Measurements from ENCODE around the gene PGBD5.

The PGBD5 gene

DNA sequence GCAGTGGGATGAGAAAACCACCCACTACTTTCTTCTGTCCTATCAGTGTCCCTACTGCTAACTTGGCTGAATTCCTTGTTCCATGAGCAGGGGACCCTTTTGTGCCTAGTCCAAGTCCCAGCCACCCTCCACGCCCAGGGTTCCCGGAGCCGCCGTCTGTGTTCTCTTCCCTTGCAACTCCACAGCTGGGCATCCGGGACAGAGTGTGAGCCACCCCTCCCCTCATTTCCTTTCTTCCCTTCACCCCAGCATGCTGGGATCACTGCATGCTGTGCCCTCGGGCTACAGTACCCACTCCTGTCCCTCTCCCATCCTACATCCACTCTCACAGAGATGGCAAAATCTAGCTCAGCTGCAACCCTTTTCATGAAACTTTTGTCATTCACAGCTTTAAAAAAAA lies 44.5 kb downstream of the PGBD5 start:
- H3K9me3 Mint-ChIP-seq, result peaks cover 11% of the 10 kb centered on the region
- no peak overlapping the region for H3K4me3 Mint-ChIP-seq
- H3K36me3 Mint-ChIP-seq (ENCODE audit: low read depth), result peaks cover 6% of the 10 kb centered on the region
- peaks cover 9% of the 10 kb centered on the region for H3K27me3 Mint-ChIP-seq (ENCODE audit: low read depth)
- H3K4me1 Mint-ChIP-seq (ENCODE audit: low read depth), result no peaks in the 10 kb centered on the region
- H3K27ac Mint-ChIP-seq, result no peak overlapping the region

DNA sequence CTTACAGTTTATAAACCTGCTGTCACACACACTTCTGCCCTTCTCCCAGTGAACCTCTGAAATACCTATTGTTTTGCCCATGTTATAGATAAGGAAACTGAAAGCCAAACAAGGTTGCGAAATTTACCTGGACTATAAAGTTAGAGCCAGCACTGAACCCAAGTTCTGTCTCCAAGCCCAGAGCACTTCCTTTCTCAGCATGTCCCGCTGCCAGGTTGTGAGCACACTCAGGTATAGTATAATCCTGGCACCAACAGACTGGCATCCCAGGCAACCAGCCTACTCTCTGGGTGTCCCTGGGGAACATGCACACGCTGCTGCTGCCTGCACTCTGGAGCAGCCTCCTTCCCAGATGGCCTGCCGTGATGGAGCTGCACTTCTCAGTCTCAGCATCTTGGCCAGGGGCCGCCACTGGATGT lies 45.1 kb downstream of the PGBD5 start:
- no peaks in the 10 kb centered on the region for H3K4me1 Mint-ChIP-seq (ENCODE audit: low read depth)
- peaks cover 11% of the 10 kb centered on the region for H3K9me3 Mint-ChIP-seq

DNA sequence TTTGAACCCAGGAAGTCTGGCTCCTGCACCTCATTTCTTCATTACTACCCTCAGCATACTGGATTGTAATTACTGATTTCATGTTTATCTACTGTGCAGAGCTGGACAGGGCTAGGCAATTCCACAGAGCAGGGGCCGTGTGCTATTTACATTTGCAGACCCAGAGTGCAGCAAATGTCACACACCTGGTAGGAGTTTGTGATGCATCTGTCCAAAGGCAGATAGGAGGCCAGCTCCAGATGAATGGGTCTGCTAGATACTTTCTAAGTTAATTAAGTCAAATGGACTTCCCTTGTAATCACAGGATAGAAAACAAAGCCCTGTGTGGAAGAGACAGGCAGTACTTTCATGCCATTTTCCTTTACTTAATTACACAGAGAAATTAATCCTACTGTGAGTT lies 46.2 kb downstream of the PGBD5 start:
- no peaks in the 10 kb centered on the region for H3K4me1 Mint-ChIP-seq (ENCODE audit: low read depth)
- peaks cover 6% of the 10 kb centered on the region for H3K36me3 Mint-ChIP-seq (ENCODE audit: low read depth)
- H3K9me3 Mint-ChIP-seq, result peaks cover 11% of the 10 kb centered on the region
- H3K27me3 Mint-ChIP-seq (ENCODE audit: low read depth), result peaks cover 9% of the 10 kb centered on the region
- no peak overlapping the region for H3K4me3 Mint-ChIP-seq
- no peak overlapping the region for H3K27ac Mint-ChIP-seq

More for the DNA sequence above, 45.1 kb downstream of the PGBD5 start:
- H3K27me3 Mint-ChIP-seq (ENCODE audit: low read depth), result peaks cover 9% of the 10 kb centered on the region
- no peak overlapping the region for H3K27ac Mint-ChIP-seq
- H3K36me3 Mint-ChIP-seq (ENCODE audit: low read depth), result peaks cover 6% of the 10 kb centered on the region
- no peak overlapping the region for H3K4me3 Mint-ChIP-seq

DNA sequence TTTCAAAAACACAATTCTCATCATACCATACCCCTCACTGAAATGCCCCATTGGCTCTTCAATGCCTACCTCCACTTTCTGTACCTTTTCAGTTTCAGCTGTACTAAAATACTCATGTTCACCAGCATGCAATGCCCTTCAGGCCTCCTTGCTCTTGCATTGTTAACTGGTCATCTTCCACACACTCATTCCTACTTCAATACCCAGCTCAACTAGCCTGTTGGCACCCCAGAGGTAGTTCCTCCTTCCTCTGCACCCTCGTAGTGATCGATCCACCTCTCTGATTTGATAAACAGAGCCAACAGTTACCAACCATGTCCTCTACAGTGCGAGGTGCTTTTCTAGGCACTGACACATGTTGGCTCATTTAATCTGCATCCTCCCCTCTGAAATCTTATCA lies 46.7 kb downstream of the PGBD5 start:
- no peaks in the 10 kb centered on the region for H3K4me1 Mint-ChIP-seq (ENCODE audit: low read depth)
- H3K36me3 Mint-ChIP-seq (ENCODE audit: low read depth), result peaks cover 6% of the 10 kb centered on the region
- peaks cover 9% of the 10 kb centered on the region for H3K27me3 Mint-ChIP-seq (ENCODE audit: low read depth)
- H3K4me3 Mint-ChIP-seq, result no peak overlapping the region
- H3K9me3 Mint-ChIP-seq, result peaks cover 11% of the 10 kb centered on the region
- no peak overlapping the region for H3K27ac Mint-ChIP-seq

DNA sequence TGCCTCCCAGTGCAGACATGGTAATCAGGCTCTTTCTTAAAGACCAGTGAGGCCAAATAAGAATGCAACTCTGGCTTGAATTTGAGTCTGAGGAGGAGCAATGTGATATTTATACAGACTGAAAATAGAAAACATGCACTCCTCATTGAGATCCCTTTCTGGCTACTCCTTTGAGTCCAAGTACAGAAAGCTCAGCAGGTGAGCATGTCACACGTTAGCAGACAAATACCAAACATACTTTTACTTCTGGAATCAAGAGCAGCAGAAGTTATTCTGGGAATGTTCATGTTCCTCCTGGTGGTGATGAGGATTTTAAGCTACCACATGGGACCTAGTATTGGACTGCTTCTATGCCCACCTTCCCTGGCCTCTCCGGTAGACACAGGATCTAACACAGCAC lies 48.3 kb downstream of the PGBD5 start:
- Mint-ChIP-seq H3K27ac (no peak overlapping the region), H3K27me3 (ENCODE audit: low read depth) (peaks cover 9% of the 10 kb centered on the region), H3K36me3 (ENCODE audit: low read depth) (peaks cover 6% of the 10 kb centered on the region), H3K4me3 (no peak overlapping the region), H3K9me3 (peaks cover 11% of the 10 kb centered on the region), H3K4me1 (ENCODE audit: low read depth) (no peaks in the 10 kb centered on the region)

DNA sequence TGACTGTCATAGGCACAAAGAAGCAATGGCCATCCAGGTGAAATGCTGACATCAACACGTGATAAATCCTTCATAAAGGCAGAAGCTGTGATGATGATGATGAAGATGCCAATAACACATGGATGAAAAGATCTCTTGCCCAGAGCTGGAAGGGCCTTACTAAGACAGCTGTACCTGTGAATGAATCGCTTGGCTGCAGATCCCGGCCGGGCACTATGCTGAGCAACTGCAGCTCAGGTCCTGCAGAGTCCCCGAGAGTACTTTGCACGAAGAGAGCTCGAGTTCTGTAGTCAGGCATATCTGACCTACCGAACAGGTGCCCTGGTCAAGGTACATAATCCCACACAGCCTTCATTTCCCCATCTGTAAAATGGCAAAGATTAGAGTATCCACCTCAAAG lies 48.8 kb downstream of the PGBD5 start:
- no peaks in the 10 kb centered on the region for H3K4me1 Mint-ChIP-seq (ENCODE audit: low read depth)
- peaks cover 11% of the 10 kb centered on the region for H3K9me3 Mint-ChIP-seq
- H3K27me3 Mint-ChIP-seq (ENCODE audit: low read depth), result peaks cover 9% of the 10 kb centered on the region
- H3K27ac Mint-ChIP-seq, result no peak overlapping the region
- peaks cover 6% of the 10 kb centered on the region for H3K36me3 Mint-ChIP-seq (ENCODE audit: low read depth)
- no peak overlapping the region for H3K4me3 Mint-ChIP-seq

DNA sequence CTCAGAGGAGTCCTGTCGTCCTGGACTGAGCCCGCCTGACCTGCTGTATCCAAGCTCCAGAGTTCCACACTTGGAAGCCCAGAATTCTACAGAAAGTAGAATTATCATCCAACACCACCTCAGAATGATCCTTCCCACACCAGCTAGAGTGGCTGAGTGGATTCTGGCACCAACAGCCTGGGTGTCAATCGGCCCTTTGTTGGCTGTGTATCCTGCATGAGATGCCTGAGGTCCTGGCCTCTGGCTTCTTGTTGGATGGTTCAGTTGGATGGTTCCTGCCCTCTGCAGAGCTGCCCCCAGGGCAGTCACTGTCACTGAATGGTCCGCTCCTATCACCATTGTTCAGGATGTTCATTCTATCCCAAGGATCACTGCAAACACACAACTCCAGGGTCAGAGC lies 49.8 kb downstream of the PGBD5 start:
- Mint-ChIP-seq H3K4me1 (ENCODE audit: low read depth) (no peaks in the 10 kb centered on the region), H3K36me3 (ENCODE audit: low read depth) (peaks cover 6% of the 10 kb centered on the region), H3K27me3 (ENCODE audit: low read depth) (peaks cover 4% of the 10 kb centered on the region), H3K4me3 (no peak overlapping the region), H3K27ac (no peak overlapping the region), H3K9me3 (peaks cover 11% of the 10 kb centered on the region)

DNA sequence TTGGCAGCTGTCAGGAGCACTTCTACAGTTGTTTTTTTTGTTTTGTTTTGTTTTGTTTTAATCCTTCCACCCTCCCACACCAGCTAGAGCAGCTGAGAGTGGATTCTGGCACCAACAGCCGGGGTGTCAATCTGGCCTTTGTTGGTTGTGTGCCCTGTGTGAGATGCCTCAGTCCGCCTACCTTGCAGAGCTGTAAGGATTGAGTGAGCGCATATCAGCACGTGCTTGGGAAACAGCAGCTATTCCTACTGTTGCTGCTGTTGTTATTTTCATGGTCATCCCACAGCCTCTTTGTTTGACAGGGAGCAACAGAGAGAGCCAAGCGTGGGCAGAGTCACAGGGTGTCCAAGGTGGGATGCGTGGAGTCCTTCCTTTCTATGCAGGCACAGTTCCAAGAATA lies 50.4 kb downstream of the PGBD5 start:
- no peak overlapping the region for H3K27ac Mint-ChIP-seq
- H3K4me1 Mint-ChIP-seq (ENCODE audit: low read depth), result no peaks in the 10 kb centered on the region
- peaks cover 4% of the 10 kb centered on the region for H3K27me3 Mint-ChIP-seq (ENCODE audit: low read depth)
- peaks cover 11% of the 10 kb centered on the region for H3K9me3 Mint-ChIP-seq
- no peak overlapping the region for H3K4me3 Mint-ChIP-seq
- peaks cover 6% of the 10 kb centered on the region for H3K36me3 Mint-ChIP-seq (ENCODE audit: low read depth)

DNA sequence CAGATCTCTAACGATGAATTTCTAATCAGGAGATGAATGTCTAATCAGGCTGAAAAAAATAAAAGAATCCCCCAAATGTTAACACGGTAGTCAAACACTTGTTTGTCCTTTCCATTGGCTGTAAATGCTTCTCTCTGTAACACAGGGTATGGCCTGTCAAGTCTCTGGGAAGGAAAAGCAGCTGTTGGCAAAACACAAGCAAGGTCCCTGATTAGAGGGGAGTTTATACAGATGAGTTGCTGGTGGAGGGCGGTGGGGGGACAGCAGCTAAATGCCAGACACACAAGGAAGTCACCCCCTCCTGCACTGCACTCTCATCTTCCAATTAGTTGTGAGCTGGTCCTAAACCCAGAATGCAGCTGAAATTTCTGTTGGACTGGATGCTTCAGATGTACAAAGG lies 51.0 kb downstream of the PGBD5 start:
- Mint-ChIP-seq H3K27ac (no peak overlapping the region), H3K9me3 (peaks cover 11% of the 10 kb centered on the region), H3K4me1 (ENCODE audit: low read depth) (no peaks in the 10 kb centered on the region), H3K27me3 (ENCODE audit: low read depth) (peaks cover 4% of the 10 kb centered on the region), H3K36me3 (ENCODE audit: low read depth) (peaks cover 6% of the 10 kb centered on the region), H3K4me3 (no peak overlapping the region)

DNA sequence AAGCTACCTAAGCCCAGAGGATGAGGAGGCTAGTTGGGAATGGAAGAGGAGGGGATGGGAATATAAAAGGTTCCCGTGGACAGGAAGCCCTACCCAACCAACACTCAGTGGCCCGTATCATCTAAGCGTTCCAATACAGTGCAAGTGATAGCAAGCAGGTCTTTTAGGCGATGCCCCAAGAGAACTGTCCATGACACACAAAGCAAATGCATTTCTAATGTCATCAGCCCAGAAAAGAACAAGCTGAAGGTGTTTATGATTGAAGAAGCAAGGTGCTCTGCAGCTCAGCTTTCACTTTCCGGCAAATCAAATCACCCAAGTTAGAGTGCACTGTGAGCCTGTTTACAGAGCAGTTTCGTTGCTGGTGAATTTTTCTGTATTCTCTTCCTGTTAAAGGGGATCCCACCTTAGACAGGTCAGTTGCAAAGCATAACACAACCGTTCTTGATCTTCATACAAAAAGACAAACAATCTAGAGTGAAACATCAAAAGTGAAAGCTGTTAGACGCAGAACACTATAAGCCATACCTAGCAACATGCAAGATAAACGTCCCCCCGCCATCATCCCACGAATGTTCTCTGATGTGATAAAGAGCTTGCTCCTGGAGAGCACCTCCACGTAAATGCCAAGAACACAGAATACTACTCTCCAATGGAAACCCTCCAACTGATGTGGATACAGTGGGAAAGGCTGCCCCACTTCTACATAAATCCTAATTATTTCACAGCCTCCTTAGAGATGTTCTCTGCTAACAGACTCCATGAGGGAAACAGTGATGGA lies 54.0 kb downstream of the PGBD5 start:
- H3K9me3 Mint-ChIP-seq, result no peaks in the 10 kb centered on the region
- no peaks in the 10 kb centered on the region for H3K27me3 Mint-ChIP-seq (ENCODE audit: low read depth)
- no peaks in the 10 kb centered on the region for H3K36me3 Mint-ChIP-seq (ENCODE audit: low read depth)
- no peaks in the 10 kb centered on the region for H3K4me1 Mint-ChIP-seq (ENCODE audit: low read depth)
- no peak overlapping the region for H3K27ac Mint-ChIP-seq
- H3K4me3 Mint-ChIP-seq, result no peak overlapping the region

DNA sequence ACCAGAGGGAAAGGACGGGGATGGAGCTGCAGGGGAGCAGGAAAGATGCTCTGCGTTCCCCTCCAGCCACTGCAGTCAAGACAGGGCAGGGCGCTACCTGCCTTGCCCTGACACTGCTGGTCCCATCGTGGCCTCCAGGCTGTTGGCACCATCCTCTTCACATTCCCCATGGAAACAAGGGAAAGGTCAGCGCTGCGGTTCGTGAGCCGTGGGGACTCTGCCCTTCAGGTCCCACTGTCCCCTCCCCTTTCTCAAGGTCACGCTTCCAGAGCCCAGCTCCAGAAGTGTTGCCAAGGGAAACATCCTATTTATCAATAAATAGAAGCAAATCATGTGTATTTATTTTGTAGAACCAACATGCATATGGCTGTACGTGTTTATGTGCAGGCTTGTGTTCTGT lies 56.0 kb downstream of the PGBD5 start:
- Mint-ChIP-seq H3K27me3 (ENCODE audit: low read depth) (no peaks in the 10 kb centered on the region), H3K36me3 (ENCODE audit: low read depth) (no peaks in the 10 kb centered on the region), H3K9me3 (no peaks in the 10 kb centered on the region), H3K27ac (no peak overlapping the region), H3K4me3 (no peak overlapping the region), H3K4me1 (ENCODE audit: low read depth) (no peaks in the 10 kb centered on the region)

DNA sequence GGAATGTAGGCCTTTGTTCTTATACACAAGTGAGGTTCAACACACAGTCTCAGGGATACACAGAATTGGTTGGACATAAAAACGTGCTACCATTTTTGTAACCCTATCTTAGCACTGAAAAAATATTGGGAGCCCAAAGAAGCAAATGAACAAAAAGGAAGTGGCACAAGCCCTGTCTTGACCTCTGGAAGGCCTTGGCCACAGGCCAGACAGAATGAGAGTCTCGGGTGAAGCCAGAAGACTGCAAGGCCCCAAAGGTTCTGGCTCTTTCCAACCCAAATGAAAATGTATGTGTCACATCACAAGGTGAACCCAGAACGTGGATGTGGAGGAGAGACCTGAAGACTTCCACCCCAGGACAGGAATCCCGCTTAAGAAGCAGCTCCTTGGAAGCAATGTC lies 57.3 kb downstream of the PGBD5 start:
- Mint-ChIP-seq H3K27me3 (ENCODE audit: low read depth) (no peaks in the 10 kb centered on the region), H3K4me3 (no peak overlapping the region), H3K4me1 (ENCODE audit: low read depth) (no peaks in the 10 kb centered on the region), H3K27ac (no peak overlapping the region), H3K9me3 (no peaks in the 10 kb centered on the region), H3K36me3 (ENCODE audit: low read depth) (no peaks in the 10 kb centered on the region)

DNA sequence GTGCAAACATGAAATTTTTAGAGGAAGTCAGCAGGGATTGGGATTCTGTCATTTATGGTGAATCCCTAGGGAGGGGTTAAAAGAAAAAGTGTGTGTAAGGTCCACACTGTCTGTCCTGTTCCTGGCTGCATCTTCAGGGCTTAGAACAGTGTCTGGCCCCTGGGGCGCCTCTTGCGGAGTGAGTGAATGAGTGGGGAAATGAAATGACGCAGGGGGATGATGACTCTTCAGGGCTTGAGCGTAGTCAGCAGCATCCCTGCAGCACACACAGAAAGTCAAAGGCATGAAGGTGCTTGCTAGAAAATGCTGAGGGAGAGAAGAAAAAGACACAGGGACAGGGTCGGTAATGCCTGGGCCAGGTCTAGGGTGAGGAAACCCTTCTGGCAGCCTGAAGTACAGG lies 57.8 kb downstream of the PGBD5 start:
- Mint-ChIP-seq H3K4me3 (no peak overlapping the region), H3K4me1 (ENCODE audit: low read depth) (no peaks in the 10 kb centered on the region), H3K9me3 (no peaks in the 10 kb centered on the region), H3K36me3 (ENCODE audit: low read depth) (no peaks in the 10 kb centered on the region), H3K27ac (no peak overlapping the region), H3K27me3 (ENCODE audit: low read depth) (no peaks in the 10 kb centered on the region)

DNA sequence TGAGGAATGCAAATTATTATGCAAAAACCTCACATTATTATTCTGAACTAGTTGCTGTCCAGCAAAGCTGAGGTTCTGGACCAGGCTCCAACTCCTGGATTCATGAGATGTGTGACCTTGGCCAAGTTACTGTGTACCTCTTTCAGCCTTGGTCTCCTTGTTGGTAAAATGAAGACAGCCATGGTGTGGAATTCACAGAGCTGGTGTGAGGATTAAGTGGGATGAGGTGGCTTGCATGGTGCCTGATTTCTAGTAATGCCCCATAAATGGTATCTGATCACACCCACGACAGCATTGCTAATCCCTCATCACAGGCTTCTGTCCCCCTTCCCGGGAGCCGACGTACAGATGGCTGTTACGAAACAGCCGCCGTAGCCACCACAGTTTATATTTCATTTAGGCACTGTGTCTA lies 59.6 kb downstream of the PGBD5 start:
- Mint-ChIP-seq H3K27ac (no peak overlapping the region), H3K4me3 (no peak overlapping the region), H3K4me1 (ENCODE audit: low read depth) (no peaks in the 10 kb centered on the region), H3K36me3 (ENCODE audit: low read depth) (no peaks in the 10 kb centered on the region), H3K27me3 (ENCODE audit: low read depth) (no peaks in the 10 kb centered on the region), H3K9me3 (no peaks in the 10 kb centered on the region)

DNA sequence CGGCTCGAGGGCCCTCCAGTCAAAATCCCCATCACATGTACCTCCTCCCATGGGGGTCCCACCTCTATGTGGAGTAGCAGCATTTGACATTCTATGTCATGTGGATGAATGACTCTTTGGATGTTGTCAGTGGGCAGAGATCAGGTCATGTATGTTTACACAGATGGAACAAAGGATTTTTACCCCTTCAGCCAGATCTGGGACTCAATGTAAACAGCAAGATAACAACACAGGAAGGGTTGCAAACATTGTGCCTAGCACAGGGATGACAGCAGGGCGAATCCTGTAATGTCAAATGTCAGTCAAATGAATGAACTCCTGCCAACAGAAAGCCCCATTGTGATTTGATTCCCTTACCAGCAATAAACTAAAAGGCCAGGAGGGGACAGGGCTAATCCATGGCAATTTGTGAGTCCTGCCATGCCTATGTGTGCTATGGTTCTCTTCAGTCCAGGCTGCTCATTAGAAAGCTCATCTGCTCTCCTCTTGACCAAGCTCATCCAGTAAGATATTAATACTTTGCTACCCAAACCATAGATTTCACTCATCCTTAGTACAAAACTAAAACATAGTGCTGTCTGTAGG lies 60.3 kb downstream of the PGBD5 start:
- Mint-ChIP-seq H3K36me3 (ENCODE audit: low read depth) (no peaks in the 10 kb centered on the region), H3K27me3 (ENCODE audit: low read depth) (no peaks in the 10 kb centered on the region), H3K4me1 (ENCODE audit: low read depth) (no peaks in the 10 kb centered on the region), H3K4me3 (no peak overlapping the region), H3K9me3 (no peaks in the 10 kb centered on the region), H3K27ac (no peak overlapping the region)

Measured in T-helper 1 cell treated with Interleukin-12 subunit alpha and Interleukin-12 subunit beta and Interleukin-4 antibody, amounts not matched to agents 30 μg/mL and 1 μg/mL, for 36 hours (primary cell).